Measurements from ENCODE around the gene NPAS3. TPM values are rescaled to one million over a fixed set of nuclear protein-coding genes. Genes with fewer than 3 reads are reported as not detected.

NPAS3 gene
- total and polyA plus RNA-seq, 2 donors (not counting 3 experiments of a cell fraction or from before 2014, with no cell fraction given), result 0.10 to 0.13 TPM

DNA sequence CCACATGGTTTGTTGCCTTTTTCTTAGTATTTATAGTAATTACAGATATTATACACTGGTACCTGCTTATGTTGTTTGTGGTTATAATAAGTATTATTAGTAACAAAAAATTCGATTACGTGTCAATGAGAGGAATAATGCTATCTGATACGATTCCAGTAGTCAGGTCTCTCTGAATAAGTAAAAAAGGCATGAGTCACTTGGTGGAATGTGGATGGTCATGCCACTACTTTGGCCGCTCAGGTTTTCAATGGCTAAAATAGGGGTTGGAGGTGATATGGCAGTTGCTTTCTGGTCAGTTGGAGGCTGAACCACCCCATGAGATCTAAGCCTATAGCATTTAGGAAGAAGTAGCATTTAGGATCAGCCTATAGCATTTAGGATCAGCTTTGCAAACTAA lies 255.9 kb downstream of the NPAS3 start:
- POLR2A ChIA-PET, result no interaction called here

More for the DNA sequence above, 255.9 kb downstream of the NPAS3 start:
- CTCF ChIA-PET, result interaction anchor here (0.6 kb wide), 1 partner anchor 655 kb away, joined by 3 read pairs; no protein-coding TSS in a partner anchor
- Histone ChIP-seq H2AFZ (ENCODE audit: low read depth, low read length) (no peak overlapping the region), H3K4me3 (replicated peaks in 1 of 3; ENCODE audit: insufficient read depth in 1 of 3, low read depth in 1 of 3, low read length in 3 of 3) (no peak overlapping the region), H3K27me3 (ENCODE audit: control insufficient read depth in 2 of 2, insufficient read depth in 2 of 2, low read length in 2 of 2) (no peaks in the 10 kb centered on the region), H3K4me2 (ENCODE audit: insufficient read depth, low read length) (no peak overlapping the region), H3K9me1 (replicated peaks; ENCODE audit: control insufficient read depth, extremely low read depth, insufficient read depth, low read length) (no peaks in the 10 kb centered on the region), H4K20me1 (replicated peaks; ENCODE audit: control insufficient read depth, extremely low read depth, insufficient read depth, low read length) (no peaks in the 10 kb centered on the region), H3K4me1 (ENCODE audit: control insufficient read depth, extremely low read depth, insufficient read depth, low read length) (no peaks in the 10 kb centered on the region), H3K9ac (replicated peaks; ENCODE audit: extremely low read depth, insufficient read depth, low read length) (no peak overlapping the region), H3K36me3 (ENCODE audit: control insufficient read depth in 2 of 2, extremely low read depth in 1 of 2, insufficient read depth in 2 of 2, low read length in 2 of 2) (no peaks in the 10 kb centered on the region), H3K79me2 (ENCODE audit: control insufficient read depth, insufficient read depth, low read length) (no peaks in the 10 kb centered on the region), H3K9me3 (replicated peaks; ENCODE audit: control insufficient read depth, insufficient read depth, low read length) (no peaks in the 10 kb centered on the region), H3K27ac (ENCODE audit: insufficient read depth, low read depth, low read length) (no peak overlapping the region)
- FAIRE-seq (no peak), DNase-seq (ENCODE audit: low read depth, low spot score) (no peak)
- BruUV-seq (replicated peaks), result no TSS peak
- dilution Hi-C loops (cut with MboI; ENCODE audit: extremely low pct_ligation_motif_present, low sequenced_read_pairs) (no loop called here), intact Hi-C loops (cut with micrococcal nuclease) (no loop called here)
- TF ChIP-seq POLR2AphosphoS5 (IDR thresholded peaks at IDR 0.05; ENCODE audit: insufficient read depth, low read depth, low read length) (no peak), MYC (IDR thresholded peaks at IDR 0.05; ENCODE audit: low read depth, low read length) (no peak), JUN (IDR thresholded peaks at IDR 0.05; ENCODE audit: borderline replicate concordance, insufficient read depth, insufficient read length, low read depth) (no peak), FOS (IDR thresholded peaks at IDR 0.05; ENCODE audit: borderline replicate concordance, insufficient read depth, low read length) (no peak), POLR2A (IDR thresholded peaks at IDR 0.05; ENCODE audit: low read depth, low read length) (no peak), EZH2 (IDR thresholded peaks at IDR 0.05; ENCODE audit: borderline replicate concordance, low read depth, low read length, severe bottlenecking) (no peak), GATA2 (IDR thresholded peaks at IDR 0.05; ENCODE audit: insufficient read depth, insufficient read length, low read depth, low read length) (no peak)
- TF ChIP-seq, protein P1, sequence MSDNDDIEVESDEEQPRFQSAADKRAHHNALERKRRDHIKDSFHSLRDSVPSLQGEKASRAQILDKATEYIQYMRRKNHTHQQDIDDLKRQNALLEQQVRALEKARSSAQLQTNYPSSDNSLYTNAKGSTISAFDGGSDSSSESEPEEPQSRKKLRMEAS (IDR thresholded peaks at IDR 0.05; ENCODE audit: insufficient read depth, insufficient read length), result no peak
- TF ChIP-seq, protein P2, sequence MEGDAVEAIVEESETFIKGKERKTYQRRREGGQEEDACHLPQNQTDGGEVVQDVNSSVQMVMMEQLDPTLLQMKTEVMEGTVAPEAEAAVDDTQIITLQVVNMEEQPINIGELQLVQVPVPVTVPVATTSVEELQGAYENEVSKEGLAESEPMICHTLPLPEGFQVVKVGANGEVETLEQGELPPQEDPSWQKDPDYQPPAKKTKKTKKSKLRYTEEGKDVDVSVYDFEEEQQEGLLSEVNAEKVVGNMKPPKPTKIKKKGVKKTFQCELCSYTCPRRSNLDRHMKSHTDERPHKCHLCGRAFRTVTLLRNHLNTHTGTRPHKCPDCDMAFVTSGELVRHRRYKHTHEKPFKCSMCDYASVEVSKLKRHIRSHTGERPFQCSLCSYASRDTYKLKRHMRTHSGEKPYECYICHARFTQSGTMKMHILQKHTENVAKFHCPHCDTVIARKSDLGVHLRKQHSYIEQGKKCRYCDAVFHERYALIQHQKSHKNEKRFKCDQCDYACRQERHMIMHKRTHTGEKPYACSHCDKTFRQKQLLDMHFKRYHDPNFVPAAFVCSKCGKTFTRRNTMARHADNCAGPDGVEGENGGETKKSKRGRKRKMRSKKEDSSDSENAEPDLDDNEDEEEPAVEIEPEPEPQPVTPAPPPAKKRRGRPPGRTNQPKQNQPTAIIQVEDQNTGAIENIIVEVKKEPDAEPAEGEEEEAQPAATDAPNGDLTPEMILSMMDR (IDR thresholded peaks at IDR 0.05; ENCODE audit: extremely low read depth in 1 of 2, insufficient read depth in 1 of 2, low read depth in 1 of 2, low read length in 2 of 2), result no peak

Measured in endothelial cell of umbilical vein (primary cell).